GM21447 (cell line): ENCODE results near the gene BRD4.

Experiments used
- ATAC-seq: cut with Tn5 transposase; IDR thresholded peaks from one replicate; pipeline ENCODE4 v1.9.1; 2021; ENCODE audit not compliant: unreplicated experiment

BRD4 gene

DNA sequence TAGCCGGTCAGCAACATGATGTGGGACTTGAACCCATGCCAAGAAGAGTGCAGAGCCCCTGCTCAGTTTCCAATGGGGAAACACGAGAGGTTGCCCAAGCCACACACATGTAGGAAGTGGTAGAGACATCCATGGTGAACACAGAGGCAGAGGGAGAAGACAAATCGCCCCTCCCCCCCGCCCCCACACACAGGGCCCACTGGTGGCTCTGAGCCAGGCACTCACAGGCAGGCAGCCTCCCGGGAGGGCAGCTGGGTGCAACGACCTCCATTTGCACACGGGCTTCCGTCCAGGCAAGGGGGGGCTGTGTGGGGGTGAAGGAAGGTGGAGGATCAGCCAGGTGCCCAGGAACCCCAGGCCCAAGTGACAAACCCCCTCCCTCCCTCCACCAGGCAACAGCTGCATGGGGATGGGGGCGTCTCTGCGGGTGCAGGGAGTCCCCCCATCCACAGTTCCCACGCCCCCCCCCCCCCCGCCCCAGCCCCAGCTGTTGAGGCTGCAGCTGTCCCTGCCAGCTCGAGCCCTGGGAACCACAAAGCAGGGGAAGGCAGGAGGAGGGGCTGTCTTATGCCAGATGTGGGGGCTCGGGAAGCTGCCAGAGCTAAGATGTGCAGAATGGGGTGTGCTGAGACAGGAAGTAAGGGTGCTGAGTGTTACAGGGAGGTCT is 134.9 kb downstream of the BRD4 start:
- no peak for ATAC-seq

DNA sequence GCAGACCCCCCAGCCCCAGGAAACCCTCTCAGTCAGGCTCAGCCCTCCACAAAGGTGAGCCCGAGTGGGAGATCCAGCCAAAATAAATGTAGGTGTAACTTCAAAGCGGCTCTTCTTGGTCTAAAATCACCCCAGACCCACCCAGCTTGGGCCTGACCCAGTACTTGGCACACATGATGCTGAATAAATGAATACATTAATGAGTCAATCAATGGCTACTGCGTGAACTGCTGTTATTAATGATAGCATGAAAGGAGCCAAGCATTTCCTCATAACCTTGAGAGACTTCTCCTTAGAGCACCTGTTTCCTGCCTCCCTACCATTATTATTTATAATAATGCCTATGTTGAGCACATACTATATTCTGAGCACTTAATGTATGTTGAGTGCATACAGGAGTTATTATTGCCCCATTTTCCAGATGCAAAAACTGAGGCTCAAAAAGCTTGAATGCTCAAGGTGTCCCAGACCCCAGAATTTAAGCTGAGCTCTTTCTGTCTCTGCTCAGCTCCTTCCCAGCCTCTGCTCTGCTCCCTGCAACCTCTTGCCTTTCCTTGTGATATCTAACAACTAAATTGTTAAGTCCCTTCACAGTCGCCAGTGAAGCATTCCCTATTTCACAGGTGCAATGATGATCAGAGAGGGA is 135.9 kb downstream of the BRD4 start:
- no peak for ATAC-seq

DNA sequence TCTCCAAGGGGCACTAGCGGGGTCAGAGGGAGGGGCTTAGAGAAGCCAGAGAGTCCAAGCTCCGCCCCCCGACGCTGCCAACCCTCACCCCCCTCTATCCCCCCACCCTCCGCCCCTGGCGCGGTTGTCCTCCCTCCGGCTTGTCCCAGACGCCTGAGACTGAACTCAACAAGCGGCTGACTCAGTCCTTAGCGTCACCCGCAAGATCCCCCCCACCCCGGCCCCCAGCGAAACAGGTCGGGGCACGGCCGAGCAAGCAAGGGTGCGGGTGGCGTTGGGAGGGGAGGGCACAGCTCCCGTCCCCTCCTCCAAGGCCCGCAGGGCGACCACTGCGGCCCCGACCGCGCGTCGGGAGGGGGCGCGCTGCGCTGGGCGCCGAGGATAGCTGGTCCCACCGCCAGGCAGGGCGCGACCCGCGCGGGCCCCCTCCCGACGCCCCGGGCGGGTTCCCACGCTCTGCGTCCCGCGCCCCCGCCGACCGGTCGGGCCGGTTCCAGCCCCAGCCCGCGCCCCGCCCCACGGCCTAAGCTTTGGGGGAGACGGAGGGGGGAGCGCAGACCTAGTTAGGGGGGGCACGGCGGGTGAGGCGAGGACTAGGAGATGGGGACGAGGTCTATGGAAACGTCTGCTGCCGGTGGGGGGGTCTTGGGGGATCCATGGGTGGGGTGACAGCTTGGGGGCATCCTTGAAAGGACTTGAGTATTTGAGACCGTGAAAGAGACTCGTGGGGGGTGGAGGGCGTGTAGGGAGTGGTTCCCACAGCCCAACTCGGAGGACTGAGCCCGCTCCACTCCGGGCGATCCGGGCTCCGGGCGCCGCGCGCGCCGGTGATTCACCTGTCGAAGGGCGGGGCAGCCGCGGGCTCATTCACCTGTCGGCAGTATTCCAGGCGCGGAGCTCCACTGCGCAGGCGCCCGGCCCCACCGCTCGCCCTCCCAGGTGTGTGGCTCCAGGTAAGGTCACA is 136.7 kb downstream of the BRD4 start:
- ATAC-seq, result no peak

DNA sequence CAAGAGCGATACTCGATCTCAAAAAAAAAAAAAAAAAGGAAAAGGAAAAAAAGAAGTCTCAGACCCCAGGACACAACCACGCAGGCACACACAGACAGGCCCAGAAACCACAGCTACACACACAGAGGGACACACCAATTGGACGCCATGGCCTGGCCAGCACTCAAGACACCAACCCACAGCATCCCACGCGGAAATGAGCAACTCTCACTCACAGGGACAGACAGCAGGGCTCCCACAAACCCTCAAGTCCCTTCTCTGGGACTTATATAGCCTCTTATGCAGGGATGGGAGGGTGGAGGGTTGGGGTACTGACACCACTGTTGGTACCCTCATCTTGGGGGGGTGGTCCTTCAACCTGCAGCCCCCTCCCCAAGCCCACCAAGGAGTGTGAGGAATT is 137.4 kb downstream of the BRD4 start:
- ATAC-seq, result no peak

DNA sequence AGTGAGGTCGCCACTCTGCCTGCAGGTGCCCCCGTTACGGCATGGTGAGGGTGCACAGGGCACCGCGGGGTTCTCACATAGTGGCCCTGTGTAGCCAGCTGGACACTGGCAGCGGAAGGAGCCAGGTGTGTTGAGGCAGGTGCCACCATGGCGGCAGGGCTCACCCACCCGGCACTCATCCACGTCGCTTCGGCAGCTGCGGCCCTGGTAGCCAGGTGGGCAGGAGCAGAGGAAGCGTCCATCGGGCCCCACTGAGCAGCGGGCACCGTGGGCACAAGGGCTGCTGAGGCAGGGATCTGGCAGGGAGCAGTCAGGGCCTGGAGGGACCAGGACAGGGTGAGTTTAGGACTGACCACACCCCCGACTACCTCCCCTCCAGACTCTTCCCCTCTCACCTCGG is 140.4 kb downstream of the BRD4 start:
- no peak for ATAC-seq

DNA sequence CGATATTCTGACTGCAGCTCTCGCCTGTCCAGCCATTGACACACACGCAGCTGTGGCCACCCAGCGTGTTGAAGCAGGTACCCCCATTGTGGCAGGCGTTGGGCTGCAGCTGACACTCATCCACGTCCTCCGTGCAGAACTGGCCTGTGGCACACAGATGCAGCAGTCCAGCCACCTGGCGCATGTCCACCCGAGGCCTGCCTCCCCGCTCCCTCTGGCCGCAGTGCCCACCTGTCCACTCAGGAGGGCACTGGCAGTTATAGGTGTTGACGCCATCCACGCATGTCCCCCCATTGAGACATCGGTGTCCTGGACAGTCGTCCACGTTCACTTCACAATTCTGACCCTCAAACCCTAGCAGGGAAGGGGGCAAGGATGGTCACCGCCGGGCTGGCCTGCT is 140.8 kb downstream of the BRD4 start:
- no peak for ATAC-seq

DNA sequence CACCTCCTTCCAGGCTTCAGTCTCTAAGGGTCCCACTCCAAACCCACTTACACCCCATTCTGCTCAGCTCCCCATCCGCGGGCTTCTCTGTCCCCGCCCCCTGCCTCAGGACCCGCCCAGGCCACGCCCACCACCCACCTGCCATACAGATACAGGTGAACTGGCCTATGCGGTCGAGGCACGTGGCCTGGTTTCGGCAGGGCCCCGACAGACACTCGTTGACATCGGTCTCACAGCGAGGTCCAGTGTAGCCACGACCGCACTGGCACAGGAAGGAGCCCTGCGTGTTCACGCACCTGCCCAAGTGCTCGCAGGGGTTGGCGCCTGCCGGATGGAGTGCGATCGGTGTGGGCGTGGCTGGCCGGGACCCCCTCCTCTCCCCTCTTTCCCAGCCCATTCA is 143.5 kb downstream of the BRD4 start:
- ATAC-seq, result no peak

DNA sequence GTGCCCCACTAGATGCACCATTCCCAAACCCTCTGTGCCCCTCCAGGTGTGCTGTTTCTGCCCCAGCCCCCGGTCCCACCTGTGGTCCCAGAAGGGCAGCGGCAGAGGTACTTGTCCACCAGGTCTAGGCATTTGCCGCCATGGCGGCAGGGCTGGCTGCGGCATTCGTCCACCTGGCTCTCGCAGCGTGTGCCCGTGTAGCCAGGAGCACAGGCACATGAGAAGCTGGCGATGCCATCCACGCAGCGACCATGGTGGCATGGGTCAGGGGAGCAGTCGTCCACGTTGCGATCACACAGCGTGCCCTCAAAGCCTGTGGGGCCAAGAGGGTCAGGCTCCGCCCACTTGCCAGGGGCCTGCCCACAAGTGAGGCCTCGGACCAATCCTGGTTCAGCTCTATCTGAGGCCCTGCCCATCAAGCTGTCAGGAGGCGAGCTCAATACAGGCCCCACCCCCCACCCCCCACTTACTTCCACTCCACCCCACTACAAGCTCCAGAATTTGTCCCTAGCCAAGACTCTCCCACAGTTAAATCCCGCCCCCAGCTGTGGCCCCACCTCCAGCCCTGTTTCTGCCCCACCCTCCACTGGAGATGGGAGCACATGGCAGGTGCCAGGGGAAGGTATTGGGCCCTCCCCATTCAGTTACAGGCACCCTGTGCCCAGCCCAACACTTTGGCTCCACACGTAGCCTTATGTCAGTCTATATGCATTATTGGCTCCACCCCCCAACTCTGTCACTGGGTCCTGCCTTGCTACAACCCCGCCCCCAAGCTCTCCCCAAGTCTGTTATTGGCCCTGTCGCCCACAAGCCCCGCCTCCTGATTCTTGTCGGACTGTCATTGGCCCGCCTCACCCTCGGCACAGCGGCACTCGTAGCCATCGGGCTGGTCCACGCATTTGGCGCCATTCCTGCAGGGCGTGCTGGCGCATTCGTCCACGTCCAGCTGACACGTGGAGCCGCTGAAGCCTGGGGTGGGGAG is 145.0 kb downstream of the BRD4 start:
- ATAC-seq, result no peak
